ENCODE measurements around the gene CCDC190.

The CCDC190 gene

DNA sequence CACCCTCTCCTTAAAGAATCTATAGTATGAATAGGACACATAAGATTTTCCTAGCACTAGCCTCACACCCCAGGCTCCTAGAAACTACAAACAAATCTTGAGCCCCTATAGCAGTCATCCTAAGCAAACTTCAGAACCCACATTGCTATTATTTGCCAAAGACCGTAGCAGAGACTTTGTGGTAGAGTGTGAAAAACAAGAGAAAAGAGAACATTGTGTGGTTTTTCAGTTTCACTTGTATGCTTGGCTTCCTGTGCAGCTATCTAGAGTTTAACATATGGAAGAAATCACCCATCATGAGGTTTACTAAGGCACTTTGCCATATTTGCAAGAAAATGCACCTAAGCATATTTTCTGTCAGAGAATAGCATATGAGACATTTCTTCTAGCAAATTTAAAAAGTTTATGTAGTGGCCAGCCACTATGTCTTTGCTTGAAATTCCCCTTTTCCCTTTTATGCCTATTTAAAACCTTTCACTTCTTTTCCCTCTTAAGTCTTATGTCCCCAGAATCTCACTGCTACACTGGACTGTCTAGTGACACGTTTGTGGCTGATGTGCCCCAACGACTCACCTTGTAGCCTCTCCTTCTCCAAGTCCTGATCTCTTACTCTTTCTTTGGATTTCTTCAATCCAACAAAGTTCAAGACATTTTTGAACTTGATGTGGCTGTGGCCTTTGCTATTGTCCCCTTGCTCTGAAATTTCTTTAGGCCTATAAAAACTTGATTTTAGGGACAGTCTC is 25.6 kb downstream of the CCDC190 start:
- Histone ChIP-seq H2AFZ (ENCODE audit: low read length) (peak overlapping the region; percentile 14; the same call in 1 of the 2 replicates), H3K27me3 (ENCODE audit: insufficient read depth, low read length, poor library complexity, severe bottlenecking) (no peaks in the 10 kb centered on the region), H3K9me2 (replicated peaks; ENCODE audit: low read depth, low read length) (no peaks in the 10 kb centered on the region), H3K9me3 (ENCODE audit: insufficient read depth, low read depth, low read length) (peaks cover 13% of the 10 kb centered on the region; the same call in 1 of the 2 replicates), H3K4me1 (ENCODE audit: insufficient read depth, low read length, poor library complexity, severe bottlenecking) (peaks cover 7% of the 10 kb centered on the region), H3K4me2 (ENCODE audit: low read depth, low read length, poor library complexity, severe bottlenecking) (peak overlapping the region; percentile 18), H3K79me2 (ENCODE audit: insufficient read depth, low read length) (no peaks in the 10 kb centered on the region), H3K9ac (ENCODE audit: low read depth, low read length, poor library complexity, severe bottlenecking) (no peak overlapping the region), H3K4me3 (ENCODE audit: low read length, poor library complexity, severe bottlenecking) (no peak overlapping the region), H3K36me3 (ENCODE audit: insufficient read depth, low read length) (no peaks in the 10 kb centered on the region), H3F3A (ENCODE audit: low read depth) (no peaks in the 10 kb centered on the region), H4K20me1 (ENCODE audit: insufficient read depth, low read length, poor library complexity, severe bottlenecking) (no peaks in the 10 kb centered on the region)
- TF ChIP-seq, protein P1, sequence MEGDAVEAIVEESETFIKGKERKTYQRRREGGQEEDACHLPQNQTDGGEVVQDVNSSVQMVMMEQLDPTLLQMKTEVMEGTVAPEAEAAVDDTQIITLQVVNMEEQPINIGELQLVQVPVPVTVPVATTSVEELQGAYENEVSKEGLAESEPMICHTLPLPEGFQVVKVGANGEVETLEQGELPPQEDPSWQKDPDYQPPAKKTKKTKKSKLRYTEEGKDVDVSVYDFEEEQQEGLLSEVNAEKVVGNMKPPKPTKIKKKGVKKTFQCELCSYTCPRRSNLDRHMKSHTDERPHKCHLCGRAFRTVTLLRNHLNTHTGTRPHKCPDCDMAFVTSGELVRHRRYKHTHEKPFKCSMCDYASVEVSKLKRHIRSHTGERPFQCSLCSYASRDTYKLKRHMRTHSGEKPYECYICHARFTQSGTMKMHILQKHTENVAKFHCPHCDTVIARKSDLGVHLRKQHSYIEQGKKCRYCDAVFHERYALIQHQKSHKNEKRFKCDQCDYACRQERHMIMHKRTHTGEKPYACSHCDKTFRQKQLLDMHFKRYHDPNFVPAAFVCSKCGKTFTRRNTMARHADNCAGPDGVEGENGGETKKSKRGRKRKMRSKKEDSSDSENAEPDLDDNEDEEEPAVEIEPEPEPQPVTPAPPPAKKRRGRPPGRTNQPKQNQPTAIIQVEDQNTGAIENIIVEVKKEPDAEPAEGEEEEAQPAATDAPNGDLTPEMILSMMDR (conservative IDR thresholded peaks at IDR 0.05; ENCODE audit: low read length): no peak
- TF ChIP-seq EZH2phosphoT487 (IDR thresholded peaks at IDR 0.05; ENCODE audit: borderline replicate concordance): no peak

DNA sequence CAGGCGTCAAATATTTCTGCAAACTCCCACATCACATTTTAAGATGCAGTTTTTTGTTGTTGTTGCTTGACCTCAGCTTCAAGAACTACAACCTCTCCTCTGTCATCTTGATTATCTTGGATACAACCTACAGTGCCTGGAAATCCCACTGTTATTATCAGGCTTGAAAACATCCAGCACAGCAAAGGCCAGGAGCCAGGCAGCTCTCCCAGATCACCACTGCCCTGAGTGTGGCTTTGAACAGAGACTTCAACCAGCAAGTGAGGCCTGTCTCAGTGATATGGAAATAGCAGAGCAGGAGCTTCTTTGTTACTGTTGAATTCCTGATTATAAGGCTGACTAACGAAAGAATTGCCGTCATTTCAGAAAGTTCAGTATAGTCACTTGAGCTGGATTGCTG is 28.5 kb downstream of the CCDC190 start:
- Histone ChIP-seq H2AFZ (ENCODE audit: low read length) (no peak overlapping the region), H4K20me1 (ENCODE audit: insufficient read depth, low read length, poor library complexity, severe bottlenecking) (no peaks in the 10 kb centered on the region), H3K9me3 (ENCODE audit: insufficient read depth, low read depth, low read length) (no peaks in the 10 kb centered on the region), H3K4me2 (ENCODE audit: low read depth, low read length, poor library complexity, severe bottlenecking) (no peak overlapping the region), H3F3A (ENCODE audit: low read depth) (no peaks in the 10 kb centered on the region), H3K9me2 (replicated peaks; ENCODE audit: low read depth, low read length) (no peaks in the 10 kb centered on the region), H3K79me2 (ENCODE audit: insufficient read depth, low read length) (no peaks in the 10 kb centered on the region), H3K36me3 (ENCODE audit: insufficient read depth, low read length) (no peaks in the 10 kb centered on the region), H3K27me3 (ENCODE audit: insufficient read depth, low read length, poor library complexity, severe bottlenecking) (no peaks in the 10 kb centered on the region), H3K4me3 (ENCODE audit: low read length, poor library complexity, severe bottlenecking) (no peak overlapping the region), H3K4me1 (ENCODE audit: insufficient read depth, low read length, poor library complexity, severe bottlenecking) (peaks cover 7% of the 10 kb centered on the region), H3K9ac (ENCODE audit: low read depth, low read length, poor library complexity, severe bottlenecking) (no peak overlapping the region)
- no peak for TF ChIP-seq EZH2phosphoT487 (IDR thresholded peaks at IDR 0.05; ENCODE audit: borderline replicate concordance)
- TF ChIP-seq, protein P1 (conservative IDR thresholded peaks at IDR 0.05; ENCODE audit: low read length): no peak

DNA sequence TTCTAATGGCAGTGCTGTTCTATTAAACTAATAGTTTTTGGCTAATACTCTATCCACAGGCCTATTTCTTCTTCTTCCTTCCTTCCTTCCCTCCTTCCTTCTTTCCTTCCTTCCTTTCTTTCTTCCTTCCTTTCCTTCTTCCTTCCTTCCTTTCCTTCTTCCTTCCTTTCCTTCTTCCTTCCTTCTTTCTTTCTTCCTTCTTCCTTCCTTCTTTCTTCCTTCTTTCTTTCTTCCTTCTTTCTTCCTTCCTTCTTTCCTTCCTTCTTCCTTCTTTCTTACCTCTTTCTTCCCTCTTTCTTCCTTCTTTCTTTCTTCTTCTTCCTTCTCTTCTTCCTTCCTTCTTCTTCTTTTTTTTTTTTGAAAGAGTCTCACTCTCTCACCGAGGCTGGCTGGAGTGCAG is 31.7 kb downstream of the CCDC190 start:
- no peak overlapping the region for H2AFZ ChIP-seq (ENCODE audit: low read length)

More for the DNA sequence above, 31.7 kb downstream of the CCDC190 start:
- no peaks in the 10 kb centered on the region for H3K27me3 ChIP-seq (ENCODE audit: insufficient read depth, low read length, poor library complexity, severe bottlenecking)
- H3K4me1 ChIP-seq (ENCODE audit: insufficient read depth, low read length, poor library complexity, severe bottlenecking): no peaks in the 10 kb centered on the region
- no peaks in the 10 kb centered on the region for H3K9me3 ChIP-seq (ENCODE audit: insufficient read depth, low read depth, low read length)
- H3K4me3 ChIP-seq (ENCODE audit: low read length, poor library complexity, severe bottlenecking): no peak overlapping the region
- no peaks in the 10 kb centered on the region for H3K9me2 ChIP-seq (replicated peaks; ENCODE audit: low read depth, low read length)
- no peaks in the 10 kb centered on the region for H3K36me3 ChIP-seq (ENCODE audit: insufficient read depth, low read length)
- no peaks in the 10 kb centered on the region for H3F3A ChIP-seq (ENCODE audit: low read depth)
- no peak overlapping the region for H3K9ac ChIP-seq (ENCODE audit: low read depth, low read length, poor library complexity, severe bottlenecking)
- H3K4me2 ChIP-seq (ENCODE audit: low read depth, low read length, poor library complexity, severe bottlenecking): no peak overlapping the region
- no peaks in the 10 kb centered on the region for H4K20me1 ChIP-seq (ENCODE audit: insufficient read depth, low read length, poor library complexity, severe bottlenecking)
- no peak for TF ChIP-seq EZH2phosphoT487 (IDR thresholded peaks at IDR 0.05; ENCODE audit: borderline replicate concordance)
- TF ChIP-seq, protein P1 (conservative IDR thresholded peaks at IDR 0.05; ENCODE audit: low read length): no peak
- no peaks in the 10 kb centered on the region for H3K79me2 ChIP-seq (ENCODE audit: insufficient read depth, low read length)
